Stimulated activated CD4-positive, alpha-beta T cell treated with anti-CD3 and anti-CD28 coated beads, Interleukin-15, amount 100 ng/mL, for 24 hours (primary cell): ENCODE results near the gene CEP19.

Experiments
- DNase-seq: peaks from one replicate; pipeline ENCODE4 v3.0.0-alpha.2; 2020

The CEP19 gene

DNA sequence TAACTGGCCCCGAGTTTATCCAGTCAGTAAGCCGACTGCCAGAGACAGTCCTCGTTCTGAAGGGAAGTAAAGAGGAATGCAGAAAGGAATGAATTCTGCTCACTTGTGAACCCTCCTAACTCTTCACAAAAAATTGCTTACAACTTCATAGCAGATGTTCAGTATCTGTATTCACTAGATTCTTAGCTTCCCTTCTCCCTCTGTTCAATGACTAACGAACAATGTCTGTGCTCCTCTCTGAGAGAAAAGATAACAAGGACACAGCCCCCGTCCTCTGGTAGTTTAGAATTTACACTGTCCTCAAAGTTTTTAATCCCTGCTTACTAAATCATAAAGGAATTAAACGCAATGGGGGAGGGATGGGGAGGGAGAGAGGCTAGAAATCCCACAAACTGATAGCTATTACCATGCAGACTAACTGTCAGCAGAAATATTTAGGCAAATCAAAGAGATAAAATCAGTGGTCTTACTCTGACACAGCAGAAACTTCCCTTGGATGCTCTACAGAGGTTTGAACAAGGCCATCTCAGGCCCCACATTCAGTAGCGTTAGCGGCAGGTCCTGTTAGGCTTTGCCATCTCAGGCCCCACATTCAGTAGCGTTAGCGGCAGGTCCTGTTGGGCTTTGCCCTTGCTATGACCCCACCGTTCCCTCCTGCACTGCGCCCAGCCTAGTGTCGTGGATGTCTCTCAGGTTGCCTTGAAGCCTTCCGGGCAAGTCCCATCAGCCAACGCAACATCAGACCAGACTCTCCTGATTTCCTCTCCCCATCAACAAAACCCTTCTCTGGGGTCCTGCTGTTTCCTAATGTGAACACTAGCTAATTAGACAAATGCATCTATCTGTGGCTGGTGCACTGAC lies 49.1 kb downstream of the CEP19 start:
- no peak for DNase-seq

DNA sequence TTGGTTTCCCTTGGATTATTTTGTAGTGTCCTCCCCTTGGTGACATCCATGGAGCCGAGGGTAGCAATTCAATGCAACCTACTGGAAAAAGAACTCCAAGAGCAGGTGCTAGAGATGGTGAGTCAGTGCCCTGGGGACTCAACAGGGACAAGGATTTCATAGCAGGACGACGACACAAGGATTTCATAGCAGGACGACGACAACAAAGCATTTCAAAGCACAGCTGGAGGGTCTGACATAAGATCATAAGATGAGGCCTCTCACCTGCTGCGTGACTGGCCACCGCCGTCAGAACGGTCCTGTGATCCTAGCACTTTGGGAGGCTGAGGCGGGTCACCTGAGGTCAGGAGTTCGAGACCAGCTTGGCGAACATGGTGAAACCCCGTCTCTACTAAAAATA lies 50.0 kb downstream of the CEP19 start:
- no peak for DNase-seq

DNA sequence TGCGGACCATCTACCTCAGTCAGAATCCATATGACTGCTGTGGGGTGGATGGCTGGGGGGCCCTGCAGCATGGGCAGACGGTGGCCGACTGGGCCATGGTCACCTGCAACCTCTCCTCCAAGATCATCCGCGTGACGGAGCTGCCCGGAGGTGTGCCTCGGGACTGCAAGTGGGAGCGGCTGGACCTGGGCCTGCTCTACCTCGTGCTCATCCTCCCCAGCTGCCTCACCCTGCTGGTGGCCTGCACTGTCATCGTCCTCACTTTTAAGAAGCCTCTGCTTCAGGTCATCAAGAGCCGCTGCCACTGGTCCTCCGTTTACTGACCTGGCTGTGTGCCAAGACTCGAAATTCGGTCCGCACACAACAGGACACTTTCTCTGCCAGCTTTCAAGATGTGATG lies 50.6 kb downstream of the CEP19 start:
- no peak for DNase-seq

DNA sequence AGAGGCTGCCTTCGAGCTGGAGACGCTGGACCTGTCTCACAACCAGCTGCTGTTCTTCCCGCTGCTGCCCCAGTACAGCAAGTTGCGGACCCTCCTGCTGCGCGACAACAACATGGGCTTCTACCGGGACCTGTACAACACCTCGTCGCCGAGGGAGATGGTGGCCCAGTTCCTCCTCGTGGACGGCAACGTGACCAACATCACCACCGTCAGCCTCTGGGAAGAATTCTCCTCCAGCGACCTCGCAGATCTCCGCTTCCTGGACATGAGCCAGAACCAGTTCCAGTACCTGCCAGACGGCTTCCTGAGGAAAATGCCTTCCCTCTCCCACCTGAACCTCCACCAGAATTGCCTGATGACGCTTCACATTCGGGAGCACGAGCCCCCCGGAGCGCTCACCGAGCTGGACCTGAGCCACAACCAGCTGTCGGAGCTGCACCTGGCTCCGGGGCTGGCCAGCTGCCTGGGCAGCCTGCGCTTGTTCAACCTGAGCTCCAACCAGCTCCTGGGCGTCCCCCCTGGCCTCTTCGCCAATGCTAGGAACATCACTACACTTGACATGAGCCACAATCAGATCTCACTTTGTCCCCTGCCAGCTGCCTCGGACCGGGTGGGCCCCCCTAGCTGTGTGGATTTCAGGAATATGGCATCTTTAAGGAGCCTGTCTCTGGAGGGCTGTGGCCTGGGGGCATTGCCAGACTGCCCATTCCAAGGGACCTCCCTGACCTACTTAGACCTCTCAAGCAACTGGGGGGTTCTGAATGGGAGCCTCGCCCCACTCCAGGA lies 51.5 kb downstream of the CEP19 start:
- DNase-seq, result no peak

DNA sequence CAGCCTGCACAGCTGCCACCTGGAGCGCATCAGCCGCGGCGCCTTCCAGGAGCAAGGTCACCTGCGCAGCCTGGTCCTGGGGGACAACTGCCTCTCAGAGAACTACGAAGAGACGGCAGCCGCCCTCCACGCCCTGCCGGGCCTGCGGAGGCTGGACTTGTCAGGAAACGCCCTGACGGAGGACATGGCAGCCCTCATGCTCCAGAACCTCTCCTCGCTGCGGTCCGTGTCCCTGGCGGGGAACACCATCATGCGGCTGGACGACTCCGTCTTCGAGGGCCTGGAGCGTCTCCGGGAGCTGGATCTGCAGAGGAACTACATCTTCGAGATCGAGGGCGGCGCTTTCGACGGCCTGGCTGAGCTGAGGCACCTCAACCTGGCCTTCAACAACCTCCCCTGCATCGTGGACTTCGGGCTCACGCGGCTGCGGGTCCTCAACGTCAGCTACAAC lies 52.1 kb downstream of the CEP19 start:
- DNase-seq, result no peak
